AG10803 (cell line): ENCODE measurements around the gene NCKIPSD.

ENCODE experiments used
- DNase-seq: peaks from one replicate; pipeline ENCODE4 v3.0.0; 2010; ENCODE audit warnings: low read depth
- H3K4me3 ChIP-seq: 2 replicates; pipeline ENCODE4 v1.5.1; 2011; ENCODE audit warnings: mild to moderate bottlenecking, low read length, control low read depth
- CTCF ChIP-seq: conservative IDR thresholded peaks from 2 replicates; pipeline ENCODE4 v1.5.1; 2011; ENCODE audit warnings: mild to moderate bottlenecking, low read length, control low read depth, inconsistent platforms

Gene NCKIPSD

GRCh38 chr3:48716508-48716981 is 30.8 kb upstream of the NCKIPSD start:
- DNase-seq = no peak
- H3K4me3 ChIP-seq = peak overlapping the region; percentile 98
- TF ChIP-seq CTCF = no peak

- peak overlapping the region; percentile 98 for H3K4me3 ChIP-seq
- DNase-seq = peak; percentile 62
- TF ChIP-seq CTCF = no peak
Measured at GRCh38 chr3:48715174-48715800, 29.6 kb upstream of the NCKIPSD start.

GRCh38 chr3:48711727-48712126 is 26.0 kb upstream of the NCKIPSD start:
- TF ChIP-seq CTCF = no peak
- DNase-seq = no peak
- H3K4me3 ChIP-seq = no peak overlapping the region

- no peak overlapping the region for H3K4me3 ChIP-seq
- TF ChIP-seq CTCF = no peak
- peak; percentile 32 for DNase-seq
Measured at GRCh38 chr3:48709051-48709461, 23.3 kb upstream of the NCKIPSD start.

DNA sequence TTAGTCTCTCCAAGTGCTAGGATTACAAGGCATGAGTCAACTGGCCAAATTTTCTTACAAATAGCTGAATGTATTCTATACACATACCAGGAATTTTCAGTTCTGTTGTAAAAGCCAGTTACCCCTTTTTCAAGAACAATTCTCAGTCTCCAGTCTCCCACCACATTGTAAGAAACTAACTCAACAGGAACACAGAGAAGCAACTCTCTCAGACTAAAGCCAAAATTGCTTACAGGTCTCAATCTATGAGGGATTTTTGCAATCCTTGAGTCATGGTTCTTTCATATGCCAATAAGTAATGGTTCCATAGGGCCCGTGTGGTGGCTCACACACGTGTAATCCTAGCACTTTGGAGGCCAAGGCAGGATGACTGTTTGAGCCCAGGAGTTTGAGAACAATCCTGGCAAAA is 22.8 kb upstream of the NCKIPSD start:
- no peak overlapping the region for H3K4me3 ChIP-seq
- TF ChIP-seq CTCF = no peak
- DNase-seq = peak; percentile 68

DNA sequence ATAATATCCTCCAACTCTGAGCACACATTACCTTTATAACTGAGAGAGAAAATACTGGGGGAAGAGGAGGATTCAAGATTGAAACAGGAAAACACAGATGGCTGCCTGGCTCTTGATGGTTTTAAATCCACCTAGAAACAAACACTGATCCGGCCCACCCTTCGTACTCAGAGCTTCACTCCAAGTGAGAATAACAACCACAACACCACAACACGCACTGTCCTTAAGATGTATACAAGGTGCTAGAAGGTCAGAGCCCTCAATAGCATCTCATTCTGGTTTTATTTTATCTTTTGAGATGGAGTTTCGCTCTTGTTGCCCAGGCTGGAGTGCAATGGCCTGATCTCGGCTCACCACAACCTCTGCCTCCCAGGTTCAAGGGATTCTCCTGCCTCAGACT is 21.4 kb upstream of the NCKIPSD start:
- DNase-seq = no peak
- H3K4me3 ChIP-seq = no peak overlapping the region
- TF ChIP-seq CTCF = no peak

GRCh38 chr3:48702320-48702920 is 16.7 kb upstream of the NCKIPSD start:
- DNase-seq = no peak
- H3K4me3 ChIP-seq = no peak overlapping the region
- TF ChIP-seq CTCF = no peak
